Endothelial cell of umbilical vein (primary cell): Measurements from ENCODE around the gene PSD4. TPM values are rescaled to one million over a fixed set of nuclear protein-coding genes. Genes with fewer than 3 reads are reported as not detected.

Source experiments
- BruUV-seq: library from RNA; stranded (reverse); fragments of 400-500 nt; replicated peaks from 2 replicates; lab custom pipeline; 2021; lab: Mats Ljungman, UMichigan
- CTCF ChIA-PET: fragments of 300-600, 350-600 bp; sonication (Branson Sonifier 250); formaldehyde crosslinking; loops from one replicate; lab custom pipeline; 2021; ENCODE audit warnings: antibody characterized with exemption, inconsistent platforms; lab: Charles Lee
- POLR2A ChIA-PET: fragments of 300-600, 350-600 bp; sonication (Branson Sonifier 250); formaldehyde crosslinking; loops from one replicate; lab custom pipeline; 2021; ENCODE audit warnings: antibody characterized with exemption, inconsistent platforms; lab: Charles Lee
- DNase-seq: peaks from one replicate; pipeline ENCODE4 v3.0.0-alpha.2; 2011; ENCODE audit warnings: low read depth, low spot score
- FAIRE-seq: peaks from 2 replicates; lab custom pipeline; 2011; peaks lifted over from hg19 to GRCh38; lab: Jason Lieb, UNC
- H2AFZ ChIP-seq: 2 replicates; pipeline ENCODE4 v1.6.0; 2012; ENCODE audit warnings: low read depth, low read length, control low read depth, inconsistent platforms
- H3K27ac ChIP-seq: 2 replicates; pipeline ENCODE4 v1.5.1; 2011; ENCODE audit warnings: low read depth, mild to moderate bottlenecking, control low read depth, low read length, moderate library complexity; ENCODE audit not compliant: insufficient read depth
- H3K27me3 ChIP-seq, 2 experiments: 2 replicates each; pipeline versions ENCODE4 v1.6.0 to v1.6.1; 2011; ENCODE audit warnings: low read length in 2 of 2, mixed read lengths in 1 of 2; ENCODE audit not compliant: control insufficient read depth in 2 of 2, insufficient read depth in 2 of 2
- H3K36me3 ChIP-seq, 2 experiments: 2 replicates in 1 of 2; 3 replicates in 1 of 2; pipeline ENCODE4 v1.5.1; 2011; ENCODE audit warnings: low read length in 2 of 2, mild to moderate bottlenecking in 1 of 2, moderate library complexity in 1 of 2; ENCODE audit not compliant: control insufficient read depth in 2 of 2, insufficient read depth in 2 of 2; ENCODE audit errors: extremely low read depth in 1 of 2
- H3K4me1 ChIP-seq: 3 replicates; pipeline ENCODE4 v1.5.1; 2011; ENCODE audit warnings: mild to moderate bottlenecking, low read length; ENCODE audit not compliant: control insufficient read depth, insufficient read depth; ENCODE audit errors: extremely low read depth
- H3K4me2 ChIP-seq: 2 replicates; pipeline ENCODE4 v1.6.1; 2011; ENCODE audit warnings: low read length, control low read depth, mixed read lengths; ENCODE audit not compliant: insufficient read depth
- H3K4me3 ChIP-seq, 3 experiments: fragments of 200-600 bp in 1 of 3; sonication (generic), shearing (Covaris generic) in 1 of 3; replicated peaks in 1 of 3; 2 replicates each; pipeline ENCODE4 v1.5.1; 2011 to 2016; ENCODE audit warnings: control low read depth in 3 of 3, low read length in 3 of 3, mild to moderate bottlenecking in 2 of 3, inconsistent platforms in 1 of 3, low read depth in 1 of 3, moderate library complexity in 1 of 3; ENCODE audit not compliant: insufficient read depth in 1 of 3
- H3K79me2 ChIP-seq: 2 replicates; pipeline ENCODE4 v1.6.0; 2012; ENCODE audit warnings: low read length, inconsistent platforms; ENCODE audit not compliant: control insufficient read depth, insufficient read depth
- H3K9ac ChIP-seq: replicated peaks from 2 replicates; pipeline ENCODE3; 2011; ENCODE audit warnings: low read length, control low read depth; ENCODE audit not compliant: insufficient read depth; ENCODE audit errors: extremely low read depth
- H3K9me1 ChIP-seq: replicated peaks from 3 replicates; pipeline ENCODE4 v1.6.0; 2011; ENCODE audit warnings: mild to moderate bottlenecking, low read length; ENCODE audit not compliant: control insufficient read depth, insufficient read depth; ENCODE audit errors: extremely low read depth
- H3K9me3 ChIP-seq: replicated peaks from 2 replicates; pipeline ENCODE4 v1.5.1; 2012; ENCODE audit warnings: low read length, inconsistent platforms; ENCODE audit not compliant: control insufficient read depth, insufficient read depth
- H4K20me1 ChIP-seq: replicated peaks from 2 replicates; pipeline ENCODE3; 2011; ENCODE audit warnings: mild to moderate bottlenecking, low read length; ENCODE audit not compliant: control insufficient read depth, insufficient read depth; ENCODE audit errors: extremely low read depth
- EZH2 ChIP-seq: IDR thresholded peaks from 2 replicates; pipeline ENCODE4 v1.6.1; 2012; ENCODE audit warnings: borderline replicate concordance, low read depth, mild to moderate bottlenecking, moderate library complexity, low read length, inconsistent platforms; ENCODE audit not compliant: severe bottlenecking
- FOS ChIP-seq: IDR thresholded peaks from 2 replicates; pipeline ENCODE4 v1.6.1; 2011; ENCODE audit warnings: mild to moderate bottlenecking, low read length, moderate library complexity, borderline replicate concordance; ENCODE audit not compliant: insufficient read depth
- GATA2 ChIP-seq: IDR thresholded peaks from 2 replicates; pipeline ENCODE4 v1.7.0; 2011; ENCODE audit warnings: low read depth, mild to moderate bottlenecking, moderate library complexity, mixed read lengths, low read length; ENCODE audit not compliant: insufficient read length, insufficient read depth
- JUN ChIP-seq: IDR thresholded peaks from 2 replicates; pipeline ENCODE4 v1.6.1; 2011; ENCODE audit warnings: borderline replicate concordance, low read depth; ENCODE audit not compliant: insufficient read length, insufficient read depth
- MAX ChIP-seq: IDR thresholded peaks from 2 replicates; pipeline ENCODE4 v1.6.1; 2011; ENCODE audit not compliant: insufficient read depth, insufficient read length
- MYC ChIP-seq: IDR thresholded peaks from one replicate; pipeline ENCODE4 v1.6.1; 2011; ENCODE audit warnings: mild to moderate bottlenecking, low read depth, low read length
- POLR2A ChIP-seq: IDR thresholded peaks from 2 replicates; pipeline ENCODE4 v1.6.1; 2012; ENCODE audit warnings: low read depth, mild to moderate bottlenecking, control low read depth, low read length
- POLR2AphosphoS5 ChIP-seq: IDR thresholded peaks from 2 replicates; pipeline ENCODE4 v1.6.1; 2012; ENCODE audit warnings: low read depth, mild to moderate bottlenecking, control low read depth, low read length, moderate library complexity; ENCODE audit not compliant: insufficient read depth
- dilution Hi-C: fragments of 300-500 bp; cut with MboI; formaldehyde crosslinking; loops from one replicate; pipeline ENCODE4 v1.15.0; 2019; ENCODE audit warnings: low sequenced_read_pairs; ENCODE audit not compliant: extremely low pct_ligation_motif_present
- intact Hi-C: fragments of 100-400 bp; cut with micrococcal nuclease; formaldehyde crosslinking; loops from one replicate; pipeline ENCODE4 v1.10.0; 2022
- polyA plus RNA-seq, 4 experiments: library from polyadenylated mRNA; depleted of rRNA in 3 of 4; stranded (reverse) in 3 of 4; unstranded in 1 of 4; fragments of >200 nt; gene quantifications; 2 replicates each; pipeline versions ENCODE4 v1.2.1 to v1.2.3, GENCODE V29; 2011 to 2012; ENCODE audit warnings: missing spikeins in 1 of 4
- total RNA-seq: library from RNA; stranded (reverse); gene quantifications from 2 replicates; pipeline ENCODE4 v1.2.3, GENCODE V29; 2021
- TF ChIP-seq, protein P1 (sequence below), 2 donors: IDR thresholded peaks; 1 replicate in 1 of 2; 2 replicates in 1 of 2; pipeline ENCODE4 v1.5.1; 2011; ENCODE audit warnings: low read length in 2 of 2, mild to moderate bottlenecking in 2 of 2, moderate library complexity in 2 of 2, control low read depth in 1 of 2, inconsistent platforms in 1 of 2, low read depth in 1 of 2; ENCODE audit not compliant: insufficient read depth in 1 of 2; ENCODE audit errors: extremely low read depth in 1 of 2

The PSD4 gene
- total and polyA plus RNA-seq, 2 donors (not counting 3 experiments of a cell fraction or from before 2014, with no cell fraction given) = 0.01 to 0.24 TPM

DNA sequence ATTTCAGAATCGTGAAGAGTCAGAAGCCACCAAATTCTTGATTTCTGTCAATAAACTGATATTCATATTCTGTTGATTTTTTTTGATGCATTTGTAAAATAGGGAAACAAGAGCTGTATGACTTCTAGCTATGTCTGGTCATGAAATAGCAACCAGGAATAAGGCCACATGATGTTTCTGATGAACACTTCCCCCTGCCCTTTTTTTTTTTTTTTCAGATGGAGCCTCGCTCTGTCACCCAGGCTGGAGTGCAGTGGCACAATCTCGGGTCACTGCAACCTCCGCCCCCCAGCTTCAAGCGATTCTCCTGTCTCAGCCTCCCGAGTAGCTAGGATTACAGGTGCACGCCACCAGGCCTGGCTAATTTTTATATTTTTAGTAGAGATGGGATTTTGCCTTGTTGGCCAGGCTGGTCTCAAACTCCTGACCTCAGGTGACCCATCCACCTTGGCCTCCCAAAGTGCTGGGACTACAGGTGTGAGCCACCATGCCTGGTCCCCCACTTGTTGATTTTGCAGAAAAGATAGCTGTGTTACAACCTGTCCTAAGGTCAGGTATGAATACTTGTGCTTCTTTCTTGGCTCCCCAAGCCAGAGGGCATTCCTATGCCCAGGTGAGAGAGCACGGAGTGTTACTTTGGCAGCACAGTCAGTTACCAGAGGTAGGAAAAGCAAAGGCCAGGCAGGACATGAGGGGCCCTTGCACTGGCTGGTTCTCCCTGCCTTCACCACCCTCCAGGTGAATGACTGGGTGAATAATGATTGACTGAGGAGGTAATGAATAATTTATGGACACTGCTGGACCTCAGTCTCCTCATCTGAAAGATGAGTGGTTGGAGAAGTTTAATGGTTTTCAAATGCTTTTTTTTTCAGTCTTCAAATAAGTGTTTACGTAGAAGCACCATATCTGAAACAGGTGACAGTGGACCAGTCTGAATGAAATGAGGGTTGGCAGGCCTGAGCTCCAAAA, 65.4 kb downstream of the PSD4 start:
- no peaks in the 10 kb centered on the region for H3K27me3 ChIP-seq
- H3K4me1 ChIP-seq = peaks cover 19% of the 10 kb centered on the region
- H3K9ac ChIP-seq = no peak overlapping the region
- H2AFZ ChIP-seq = no peak overlapping the region
- FAIRE-seq (no peak), DNase-seq (no peak)
- no peak overlapping the region for H3K4me3 ChIP-seq
- H3K9me3 ChIP-seq = no peaks in the 10 kb centered on the region
- H4K20me1 ChIP-seq = no peaks in the 10 kb centered on the region
- intact Hi-C loops = no loop called here
- TF ChIP-seq MYC (no peak), GATA2 (no peak), JUN (no peak), EZH2 (no peak), POLR2AphosphoS5 (no peak), POLR2A (no peak), MAX (no peak), FOS (no peak)
- TF ChIP-seq, protein P1, sequence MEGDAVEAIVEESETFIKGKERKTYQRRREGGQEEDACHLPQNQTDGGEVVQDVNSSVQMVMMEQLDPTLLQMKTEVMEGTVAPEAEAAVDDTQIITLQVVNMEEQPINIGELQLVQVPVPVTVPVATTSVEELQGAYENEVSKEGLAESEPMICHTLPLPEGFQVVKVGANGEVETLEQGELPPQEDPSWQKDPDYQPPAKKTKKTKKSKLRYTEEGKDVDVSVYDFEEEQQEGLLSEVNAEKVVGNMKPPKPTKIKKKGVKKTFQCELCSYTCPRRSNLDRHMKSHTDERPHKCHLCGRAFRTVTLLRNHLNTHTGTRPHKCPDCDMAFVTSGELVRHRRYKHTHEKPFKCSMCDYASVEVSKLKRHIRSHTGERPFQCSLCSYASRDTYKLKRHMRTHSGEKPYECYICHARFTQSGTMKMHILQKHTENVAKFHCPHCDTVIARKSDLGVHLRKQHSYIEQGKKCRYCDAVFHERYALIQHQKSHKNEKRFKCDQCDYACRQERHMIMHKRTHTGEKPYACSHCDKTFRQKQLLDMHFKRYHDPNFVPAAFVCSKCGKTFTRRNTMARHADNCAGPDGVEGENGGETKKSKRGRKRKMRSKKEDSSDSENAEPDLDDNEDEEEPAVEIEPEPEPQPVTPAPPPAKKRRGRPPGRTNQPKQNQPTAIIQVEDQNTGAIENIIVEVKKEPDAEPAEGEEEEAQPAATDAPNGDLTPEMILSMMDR (IDR thresholded peaks at IDR 0.05; ENCODE audit: extremely low read depth in 1 of 2, insufficient read depth in 1 of 2, low read depth in 1 of 2, low read length in 2 of 2) = no peak
- BruUV-seq = no TSS peak
- ChIA-PET POLR2A (interaction anchor here (0.7 kb wide), 1 partner anchor 67 kb away, joined by 4 read pairs; no protein-coding TSS in a partner anchor), CTCF (interaction anchor here (0.7 to 6.2 kb wide), 8 partner anchors 10 to 132 kb away, joined by 3 to 53 read pairs (median 6); no protein-coding TSS in a partner anchor)
- H3K27ac ChIP-seq = no peak overlapping the region
- dilution Hi-C loops = no loop called here
- H3K4me2 ChIP-seq = no peak overlapping the region
- no peaks in the 10 kb centered on the region for H3K36me3 ChIP-seq
- H3K9me1 ChIP-seq = no peaks in the 10 kb centered on the region
- no peaks in the 10 kb centered on the region for H3K79me2 ChIP-seq
